ENCODE measurements around the gene OPCML.

The OPCML gene

GRCh38 chr11:133163463-133164419 is 368.6 kb downstream of the OPCML start:
- ChIA-PET CTCF (interaction anchor here (0.9 to 15.0 kb wide), 12 partner anchors 9 to 93 kb away, joined by 3 to 167 read pairs (median 4); no protein-coding TSS in a partner anchor), POLR2A (no interaction called here)
- peak; percentile 67 for TF ChIP-seq CTCF (IDR thresholded peaks at IDR 0.05; ENCODE audit: insufficient read depth, low read length, missing control alignments)
- DNase-seq (ENCODE audit: low read depth, low spot score) = peak; percentile 17
- no peak overlapping the region for H3K4me3 ChIP-seq (ENCODE audit: low read depth, low read length)

GRCh38 chr11:133162227-133162626 is 370.1 kb downstream of the OPCML start:
- TF ChIP-seq CTCF (IDR thresholded peaks at IDR 0.05; ENCODE audit: insufficient read depth, low read length, missing control alignments) = no peak
- ChIA-PET CTCF (interaction anchor here (15.0 kb wide), 1 partner anchor 81 kb away, joined by 167 read pairs; no protein-coding TSS in a partner anchor), POLR2A (no interaction called here)
- H3K4me3 ChIP-seq (ENCODE audit: low read depth, low read length) = no peak overlapping the region
- no peak for DNase-seq (ENCODE audit: low read depth, low spot score)

GRCh38 chr11:133160754-133161153 is 371.5 kb downstream of the OPCML start:
- TF ChIP-seq CTCF (IDR thresholded peaks at IDR 0.05; ENCODE audit: insufficient read depth, low read length, missing control alignments) = no peak
- CTCF ChIA-PET = interaction anchor here (15.0 kb wide), 1 partner anchor 80 kb away, joined by 167 read pairs; no protein-coding TSS in a partner anchor
- no peak for DNase-seq (ENCODE audit: low read depth, low spot score)
- no peak overlapping the region for H3K4me3 ChIP-seq (ENCODE audit: low read depth, low read length)
- POLR2A ChIA-PET = no interaction called here

DNA sequence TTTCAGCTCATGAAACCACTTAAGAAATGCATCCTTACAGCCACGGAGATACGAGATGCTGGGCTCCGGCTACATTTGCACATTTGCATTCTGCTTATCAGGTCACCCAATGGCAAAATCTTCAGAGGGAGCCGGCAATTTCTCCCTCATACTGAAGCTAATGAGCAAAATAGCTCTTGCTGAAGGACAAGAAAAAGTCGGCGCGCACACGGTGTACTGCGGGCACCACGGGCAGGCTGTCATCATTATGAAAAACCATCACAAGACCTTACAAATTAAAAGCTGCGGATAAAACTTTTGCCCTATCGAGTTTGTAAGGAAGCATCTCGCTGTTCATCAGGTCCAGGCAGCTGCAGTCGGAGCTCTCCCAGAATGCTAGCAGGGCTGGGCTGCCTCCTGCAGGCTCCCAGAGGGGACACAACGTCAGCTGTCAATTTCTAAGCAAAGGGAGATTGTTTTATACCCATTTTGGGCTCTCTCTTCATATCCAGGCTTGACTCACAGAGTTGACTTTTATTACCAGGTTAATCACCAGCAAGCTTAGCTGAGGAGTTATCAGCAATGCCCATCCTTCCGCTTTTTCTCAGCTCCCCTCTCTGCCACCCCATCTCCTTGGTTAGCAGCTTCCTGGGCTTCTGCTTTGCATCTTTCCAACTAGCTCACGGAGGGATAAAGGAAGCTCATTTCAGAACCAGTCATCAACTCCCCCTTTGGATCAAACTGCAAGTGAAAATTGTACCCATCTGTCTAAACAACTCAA is 375.1 kb downstream of the OPCML start:
- TF ChIP-seq CTCF (IDR thresholded peaks at IDR 0.05; ENCODE audit: insufficient read depth, low read length, missing control alignments) = no peak
- no peak overlapping the region for H3K4me3 ChIP-seq (ENCODE audit: low read depth, low read length)
- ChIA-PET CTCF (interaction anchor here (0.6 to 15.0 kb wide), 4 partner anchors 9 to 76 kb away, joined by 3 to 167 read pairs (median 6); no protein-coding TSS in a partner anchor), POLR2A (no interaction called here)
- DNase-seq (ENCODE audit: low read depth, low spot score) = no peak

- CTCF ChIA-PET = interaction anchor here (1.0 to 15.0 kb wide), 3 partner anchors 9 to 74 kb away, joined by 3 to 167 read pairs (median 3); no protein-coding TSS in a partner anchor
- TF ChIP-seq CTCF (IDR thresholded peaks at IDR 0.05; ENCODE audit: insufficient read depth, low read length, missing control alignments) = no peak
- H3K4me3 ChIP-seq (ENCODE audit: low read depth, low read length) = no peak overlapping the region
- POLR2A ChIA-PET = no interaction called here
- DNase-seq (ENCODE audit: low read depth, low spot score) = no peak
These were observed 377.5 kb downstream of the OPCML start for GRCh38 chr11:133154781-133155180.
